K562 (cell line): ENCODE data around the gene RGS9BP. TPM values are rescaled to one million over a fixed set of nuclear protein-coding genes. Genes with fewer than 3 reads are reported as not detected.
A peak's percentile ranks its signal among the peaks of the same experiment; 100 is the strongest.

ENCODE experiments used
- ARHGAP35 ChIP-seq: fragments of 450-650 bp; IDR thresholded peaks from 2 replicates; pipeline ENCODE4 v1.6.1; 2018; ENCODE audit not compliant: partially characterized antibody
- BCL6 ChIP-seq: fragments of 250-450 bp; sonication (Bioruptor Pico); IDR thresholded peaks from 2 replicates; pipeline ENCODE4 v1.4.0; 2020
- BRF1 ChIP-seq: IDR thresholded peaks from 3 replicates; pipeline ENCODE4 v1.6.1; 2011; ENCODE audit warnings: borderline replicate concordance, mild to moderate bottlenecking; ENCODE audit not compliant: insufficient read length; ENCODE audit errors: extremely low read depth
- CTBP1 ChIP-seq: fragments of 450-650 bp; IDR thresholded peaks from 2 replicates; pipeline ENCODE4 v1.6.1; 2016; ENCODE audit warnings: borderline replicate concordance
- DNMT1 ChIP-seq: fragments of 450-650 bp; IDR thresholded peaks from 2 replicates; pipeline ENCODE4 v1.6.1; 2016; ENCODE audit warnings: antibody characterized with exemption, mild to moderate bottlenecking
- FOXA1 ChIP-seq: fragments of 450-650 bp; IDR thresholded peaks from 2 replicates; pipeline ENCODE4 v1.6.1; 2016; ENCODE audit warnings: mild to moderate bottlenecking, borderline replicate concordance
- GTF2E2 ChIP-seq: fragments of 200-800 bp; sonication (Bioruptor generic); IDR thresholded peaks from 2 replicates; pipeline ENCODE4 v1.6.1; 2016; ENCODE audit warnings: missing genetic modification characterization, missing compliant biosample characterization
- MEF2A ChIP-seq: IDR thresholded peaks from 2 replicates; pipeline ENCODE4 v1.6.1; 2011; ENCODE audit warnings: low read depth, mild to moderate bottlenecking, low read length, moderate library complexity; ENCODE audit not compliant: control insufficient read depth
- NCOR1 ChIP-seq: fragments of 450-650 bp; IDR thresholded peaks from 2 replicates; pipeline ENCODE4 v1.6.1; 2016; ENCODE audit warnings: mild to moderate bottlenecking, moderate library complexity
- NR2C1 ChIP-seq, 2 experiments: fragments of 450-650 bp; IDR thresholded peaks; 2 replicates each; pipeline ENCODE4 v1.6.1; 2017; ENCODE audit warnings: mild to moderate bottlenecking in 2 of 2, antibody characterized with exemption in 1 of 2, inconsistent platforms in 1 of 2, missing compliant biosample characterization in 1 of 2, missing genetic modification characterization in 1 of 2
- POLR2A ChIP-seq: fragments of 450-650 bp; conservative IDR thresholded peaks from 2 replicates; pipeline ENCODE4 v1.6.1; 2016
- PTTG1 ChIP-seq: fragments of 450-650 bp; IDR thresholded peaks from 2 replicates; pipeline ENCODE4 v1.6.1; 2016; ENCODE audit warnings: low read depth, mild to moderate bottlenecking, missing genetic modification characterization, missing compliant biosample characterization
- RBM39 ChIP-seq: fragments of 200-400 bp; formaldehyde crosslinking; optimal IDR thresholded peaks from 2 replicates; pipeline ENCODE3; 2018; ENCODE audit warnings: low read depth, low read length
- RCOR1 ChIP-seq, 2 experiments: IDR thresholded peaks; 2 replicates each; pipeline ENCODE4 v1.6.1; 2012; ENCODE audit warnings: low read depth in 2 of 2, low read length in 2 of 2, borderline replicate concordance in 1 of 2, improper control_type of control experiment in 1 of 2
- SMARCC2 ChIP-seq: fragments of 450-650 bp; IDR thresholded peaks from 2 replicates; pipeline ENCODE4 v1.6.1; 2017; ENCODE audit warnings: antibody characterized with exemption, moderate library complexity, mild to moderate bottlenecking, low read depth
- STAT5B ChIP-seq: fragments of 250-450 bp; sonication (Bioruptor Pico); IDR thresholded peaks from 2 replicates; pipeline ENCODE4 v1.8.0; 2021; ENCODE audit warnings: mild to moderate bottlenecking, inconsistent platforms
- TARDBP ChIP-seq: fragments of 450-650 bp; IDR thresholded peaks from 2 replicates; pipeline ENCODE4 v1.6.1; 2016
- TEAD4 ChIP-seq, 2 experiments: sonication (generic) in 1 of 2; formaldehyde crosslinking in 1 of 2; IDR thresholded peaks; 2 replicates each; pipeline versions ENCODE4 v1.6.1 to v1.8.0; 2012 to 2022; ENCODE audit warnings: borderline replicate concordance in 1 of 2, inconsistent platforms in 1 of 2, low read length in 1 of 2, mild to moderate bottlenecking in 1 of 2, missing genetic modification reagents in 1 of 2
- XRCC5 ChIP-seq: fragments of 200-400 bp; formaldehyde crosslinking; IDR thresholded peaks from 2 replicates; pipeline ENCODE4 v1.6.1; 2017; ENCODE audit warnings: low read depth, mild to moderate bottlenecking, low read length
- ZBTB8A ChIP-seq: fragments of 450-650 bp; IDR thresholded peaks from 2 replicates; pipeline ENCODE4 v1.6.1; 2018; ENCODE audit warnings: mild to moderate bottlenecking, moderate library complexity; ENCODE audit not compliant: partially characterized antibody
- ZNF197 ChIP-seq: fragments of 200-800 bp; sonication (Bioruptor generic); IDR thresholded peaks from 2 replicates; pipeline ENCODE4 v1.6.1; 2016; ENCODE audit warnings: low read depth, missing genetic modification characterization, missing compliant biosample characterization
- polyA plus RNA-seq, 8 experiments: library from polyadenylated mRNA; depleted of rRNA in 4 of 8; stranded (reverse) in 5 of 8; unstranded in 3 of 8; fragments of >200 nt; fragmentation: Nextera tagmentation in 2 of 8; fragmentation: Illumina TruSeq in 1 of 8; extraction: Ambion mirVana in 2 of 8; extraction: Trizol in 1 of 8; gene quantifications; 2 replicates each; pipeline versions ENCODE4 v1.2.1 to v1.2.3, GENCODE V29; 2011 to 2014; ENCODE audit warnings: inconsistent platforms in 1 of 8, missing spikeins in 1 of 8
- total RNA-seq, 7 experiments: library from RNA; depleted of rRNA in 6 of 7; stranded (reverse); fragments of >200 nt in 6 of 7; fragmentation: Illumina TruSeq in 2 of 7; extraction: Trizol in 2 of 7; gene quantifications; 2 replicates each; pipeline versions ENCODE4 v1.2.1 to v1.2.3, GENCODE V29; 2011 to 2021; ENCODE audit warnings: low replicate concordance in 1 of 7
- TF ChIP-seq, protein P1 (sequence below), 2 experiments: fragments of 450-650 bp in 1 of 2; IDR thresholded peaks; 2 replicates each; pipeline ENCODE4 v1.6.1; 2011 to 2017; ENCODE audit warnings: low read depth in 2 of 2, antibody characterized with exemption in 1 of 2, borderline replicate concordance in 1 of 2, low read length in 1 of 2, mild to moderate bottlenecking in 1 of 2, mixed read lengths in 1 of 2; ENCODE audit not compliant: control insufficient read depth in 1 of 2
- TF ChIP-seq, protein P2 (sequence below): fragments of 250-450 bp; sonication (Bioruptor Pico); IDR thresholded peaks from 2 replicates; pipeline ENCODE4 v1.4.0; 2020
- TF ChIP-seq, protein P3 (sequence below): fragments of 450-650 bp; IDR thresholded peaks from 2 replicates; pipeline ENCODE4 v1.6.1; 2017; ENCODE audit warnings: antibody characterized with exemption

The RGS9BP gene
- total and polyA plus RNA-seq, 9 of the 15 experiments (the other 6 are each of a cell fraction or from before 2014, with no cell fraction given): 0.03 to 1.3 (median 0.49) TPM

DNA sequence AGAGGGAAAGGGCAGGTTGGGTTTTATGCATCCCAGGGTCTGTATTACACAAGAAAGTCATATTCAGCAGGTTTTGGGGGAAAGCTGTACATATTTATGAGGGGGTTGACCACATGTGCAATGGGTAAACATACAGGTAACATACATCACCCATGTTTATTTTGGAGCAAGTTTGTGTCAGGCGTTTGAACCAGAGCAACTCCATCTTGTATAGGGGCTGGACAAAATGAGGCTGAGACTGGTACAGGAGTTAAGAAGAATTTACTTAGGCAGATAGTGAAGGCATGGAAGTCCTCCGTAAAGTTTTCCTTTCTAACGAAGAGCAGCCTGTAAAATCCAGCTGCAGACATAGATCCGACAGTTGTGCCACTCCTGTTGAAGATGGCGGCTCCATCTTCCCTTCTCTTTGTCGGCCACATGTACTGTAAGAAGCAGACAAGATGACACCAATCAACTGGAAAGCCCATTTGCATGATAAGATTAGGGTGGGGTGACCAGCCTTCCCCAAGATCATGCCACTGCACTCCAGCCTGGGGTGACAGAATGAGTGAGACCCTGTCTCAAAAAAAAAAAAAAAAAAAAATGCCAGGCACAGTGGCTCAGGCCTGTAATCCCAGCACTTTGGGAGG is 11.3 kb downstream of the RGS9BP start (continued):
- TF ChIP-seq, protein P1, sequence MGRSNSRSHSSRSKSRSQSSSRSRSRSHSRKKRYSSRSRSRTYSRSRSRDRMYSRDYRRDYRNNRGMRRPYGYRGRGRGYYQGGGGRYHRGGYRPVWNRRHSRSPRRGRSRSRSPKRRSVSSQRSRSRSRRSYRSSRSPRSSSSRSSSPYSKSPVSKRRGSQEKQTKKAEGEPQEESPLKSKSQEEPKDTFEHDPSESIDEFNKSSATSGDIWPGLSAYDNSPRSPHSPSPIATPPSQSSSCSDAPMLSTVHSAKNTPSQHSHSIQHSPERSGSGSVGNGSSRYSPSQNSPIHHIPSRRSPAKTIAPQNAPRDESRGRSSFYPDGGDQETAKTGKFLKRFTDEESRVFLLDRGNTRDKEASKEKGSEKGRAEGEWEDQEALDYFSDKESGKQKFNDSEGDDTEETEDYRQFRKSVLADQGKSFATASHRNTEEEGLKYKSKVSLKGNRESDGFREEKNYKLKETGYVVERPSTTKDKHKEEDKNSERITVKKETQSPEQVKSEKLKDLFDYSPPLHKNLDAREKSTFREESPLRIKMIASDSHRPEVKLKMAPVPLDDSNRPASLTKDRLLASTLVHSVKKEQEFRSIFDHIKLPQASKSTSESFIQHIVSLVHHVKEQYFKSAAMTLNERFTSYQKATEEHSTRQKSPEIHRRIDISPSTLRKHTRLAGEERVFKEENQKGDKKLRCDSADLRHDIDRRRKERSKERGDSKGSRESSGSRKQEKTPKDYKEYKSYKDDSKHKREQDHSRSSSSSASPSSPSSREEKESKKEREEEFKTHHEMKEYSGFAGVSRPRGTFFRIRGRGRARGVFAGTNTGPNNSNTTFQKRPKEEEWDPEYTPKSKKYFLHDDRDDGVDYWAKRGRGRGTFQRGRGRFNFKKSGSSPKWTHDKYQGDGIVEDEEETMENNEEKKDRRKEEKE (IDR thresholded peaks at IDR 0.05; ENCODE audit: borderline replicate concordance in 1 of 2, control insufficient read depth in 1 of 2, low read depth in 2 of 2, low read length in 1 of 2): no peak
- TF ChIP-seq FOXA1 (no peak), RBM39 (no peak), BCL6 (CRISPR knock-in tag) (peak; percentile 81; the same call in 1 of the 2 replicates), BRF1 (no peak), XRCC5 (no peak), NCOR1 (no peak), TEAD4 (IDR thresholded peaks at IDR 0.05; ENCODE audit: low read length) (no peak), TEAD4 (CRISPR knock-in tag; IDR thresholded peaks at IDR 0.05; ENCODE audit: borderline replicate concordance) (no peak), DNMT1 (no peak), RCOR1 (IDR thresholded peaks at IDR 0.05; ENCODE audit: borderline replicate concordance in 1 of 2, low read depth in 2 of 2, low read length in 2 of 2) (no peak), MEF2A (no peak), POLR2A (no peak), ARHGAP35 (no peak), SMARCC2 (no peak), PTTG1 (tag) (peak; percentile 95), ZBTB8A (no peak), CTBP1 (no peak), STAT5B (CRISPR knock-in tag) (peak; percentile 68; the same call in 1 of the 2 replicates), GTF2E2 (tag) (no peak), NR2C1 (IDR thresholded peaks at IDR 0.05) (no peak), NR2C1 (tag; IDR thresholded peaks at IDR 0.05) (peak; percentile 90), ZNF197 (CRISPR knock-in tag) (peak; percentile 71; the same call in 1 of the 2 replicates), TARDBP (no peak)
- TF ChIP-seq, protein P2, sequence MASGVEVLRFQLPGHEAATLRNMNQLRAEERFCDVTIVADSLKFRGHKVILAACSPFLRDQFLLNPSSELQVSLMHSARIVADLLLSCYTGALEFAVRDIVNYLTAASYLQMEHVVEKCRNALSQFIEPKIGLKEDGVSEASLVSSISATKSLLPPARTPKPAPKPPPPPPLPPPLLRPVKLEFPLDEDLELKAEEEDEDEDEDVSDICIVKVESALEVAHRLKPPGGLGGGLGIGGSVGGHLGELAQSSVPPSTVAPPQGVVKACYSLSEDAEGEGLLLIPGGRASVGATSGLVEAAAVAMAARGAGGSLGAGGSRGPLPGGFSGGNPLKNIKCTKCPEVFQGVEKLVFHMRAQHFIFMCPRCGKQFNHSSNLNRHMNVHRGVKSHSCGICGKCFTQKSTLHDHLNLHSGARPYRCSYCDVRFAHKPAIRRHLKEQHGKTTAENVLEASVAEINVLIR (CRISPR knock-in tag): peak; percentile 80
- TF ChIP-seq, protein P3, sequence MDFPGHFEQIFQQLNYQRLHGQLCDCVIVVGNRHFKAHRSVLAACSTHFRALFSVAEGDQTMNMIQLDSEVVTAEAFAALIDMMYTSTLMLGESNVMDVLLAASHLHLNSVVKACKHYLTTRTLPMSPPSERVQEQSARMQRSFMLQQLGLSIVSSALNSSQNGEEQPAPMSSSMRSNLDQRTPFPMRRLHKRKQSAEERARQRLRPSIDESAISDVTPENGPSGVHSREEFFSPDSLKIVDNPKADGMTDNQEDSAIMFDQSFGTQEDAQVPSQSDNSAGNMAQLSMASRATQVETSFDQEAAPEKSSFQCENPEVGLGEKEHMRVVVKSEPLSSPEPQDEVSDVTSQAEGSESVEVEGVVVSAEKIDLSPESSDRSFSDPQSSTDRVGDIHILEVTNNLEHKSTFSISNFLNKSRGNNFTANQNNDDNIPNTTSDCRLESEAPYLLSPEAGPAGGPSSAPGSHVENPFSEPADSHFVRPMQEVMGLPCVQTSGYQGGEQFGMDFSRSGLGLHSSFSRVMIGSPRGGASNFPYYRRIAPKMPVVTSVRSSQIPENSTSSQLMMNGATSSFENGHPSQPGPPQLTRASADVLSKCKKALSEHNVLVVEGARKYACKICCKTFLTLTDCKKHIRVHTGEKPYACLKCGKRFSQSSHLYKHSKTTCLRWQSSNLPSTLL: no peak
